Hepatocyte (in vitro differentiated cells): Measurements from ENCODE around the gene APEH.
"Not testable (repeated sequence)": the region's sequence is repeated elsewhere in the genome, so short reads cannot be mapped to it uniquely, and the experiment has no call there.

Experiments
- EZH2 ChIP-seq: fragments of 200-600 bp; sonication (generic); IDR thresholded peaks from 2 replicates; pipeline ENCODE4 v1.6.1; 2016; ENCODE audit warnings: antibody characterized with exemption, mild to moderate bottlenecking, borderline replicate concordance
- EZH2phosphoT487 ChIP-seq: fragments of 200-600 bp; sonication (generic); IDR thresholded peaks from one replicate; pipeline ENCODE4 v1.6.1; 2018; ENCODE audit warnings: antibody characterized with exemption, mild to moderate bottlenecking, low read depth, moderate library complexity; ENCODE audit not compliant: unreplicated experiment, severe bottlenecking
- TF ChIP-seq, protein P1 (sequence below): fragments of 200-600 bp; sonication (generic); IDR thresholded peaks from 2 replicates; pipeline ENCODE4 v1.5.1; 2016; ENCODE audit warnings: antibody characterized with exemption, mild to moderate bottlenecking; ENCODE audit not compliant: poor library complexity

DNA sequence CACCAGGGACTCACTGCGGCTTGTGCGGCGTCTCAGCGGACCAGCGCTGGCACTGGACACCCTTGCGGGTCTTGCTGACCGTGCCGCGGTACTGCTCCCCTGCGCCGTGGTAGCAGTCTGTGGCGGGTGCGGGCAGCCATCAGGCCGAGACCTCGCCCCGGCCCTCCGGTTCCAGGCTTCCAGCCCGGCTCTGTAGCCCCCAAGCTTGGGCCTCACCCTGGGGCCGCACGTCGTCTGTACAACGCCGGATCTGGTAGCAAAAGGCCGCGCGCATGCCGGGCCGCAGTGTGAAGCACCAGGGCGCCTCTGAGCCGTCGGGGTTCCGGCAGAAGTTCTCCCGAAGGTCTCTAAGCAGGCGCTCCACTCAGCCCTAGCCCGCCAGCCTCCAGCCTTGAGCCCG is 11.7 kb downstream of the APEH start:
- TF ChIP-seq, protein P1, sequence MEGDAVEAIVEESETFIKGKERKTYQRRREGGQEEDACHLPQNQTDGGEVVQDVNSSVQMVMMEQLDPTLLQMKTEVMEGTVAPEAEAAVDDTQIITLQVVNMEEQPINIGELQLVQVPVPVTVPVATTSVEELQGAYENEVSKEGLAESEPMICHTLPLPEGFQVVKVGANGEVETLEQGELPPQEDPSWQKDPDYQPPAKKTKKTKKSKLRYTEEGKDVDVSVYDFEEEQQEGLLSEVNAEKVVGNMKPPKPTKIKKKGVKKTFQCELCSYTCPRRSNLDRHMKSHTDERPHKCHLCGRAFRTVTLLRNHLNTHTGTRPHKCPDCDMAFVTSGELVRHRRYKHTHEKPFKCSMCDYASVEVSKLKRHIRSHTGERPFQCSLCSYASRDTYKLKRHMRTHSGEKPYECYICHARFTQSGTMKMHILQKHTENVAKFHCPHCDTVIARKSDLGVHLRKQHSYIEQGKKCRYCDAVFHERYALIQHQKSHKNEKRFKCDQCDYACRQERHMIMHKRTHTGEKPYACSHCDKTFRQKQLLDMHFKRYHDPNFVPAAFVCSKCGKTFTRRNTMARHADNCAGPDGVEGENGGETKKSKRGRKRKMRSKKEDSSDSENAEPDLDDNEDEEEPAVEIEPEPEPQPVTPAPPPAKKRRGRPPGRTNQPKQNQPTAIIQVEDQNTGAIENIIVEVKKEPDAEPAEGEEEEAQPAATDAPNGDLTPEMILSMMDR = not testable (repeated sequence)
- TF ChIP-seq EZH2phosphoT487, EZH2: not testable (repeated sequence)
